Transverse colon (tissue), 4 donors: Measurements from ENCODE around the gene LMNTD2.

Experiments
- EP300 ChIP-seq: sonication (generic); formaldehyde crosslinking; IDR thresholded peaks from one replicate; pipeline ENCODE4 v1.6.1; 2017; ENCODE audit warnings: antibody characterized with exemption, low read depth
- POLR2A ChIP-seq: fragments of 450-650 bp; IDR thresholded peaks from one replicate; pipeline ENCODE4 v1.6.1; 2016; ENCODE audit warnings: antibody characterized with exemption, mild to moderate bottlenecking, moderate library complexity
- POLR2AphosphoS5 ChIP-seq, 3 donors: sonication (generic); formaldehyde crosslinking; IDR thresholded peaks; one replicate each; pipeline ENCODE4 v1.6.1; 2016; ENCODE audit warnings: antibody characterized with exemption in 3 of 3
- TF ChIP-seq, protein P1 (sequence below), 5 experiments: fragments of 200-600 bp in 3 of 5; fragments of 450-650 bp in 2 of 5; sonication (generic) in 3 of 5; IDR thresholded peaks; 1 replicate in 2 of 5; 2 replicates in 3 of 5; pipeline ENCODE4 v1.5.1; 2016 to 2017; ENCODE audit warnings: antibody characterized with exemption in 5 of 5, inconsistent platforms in 3 of 5, mild to moderate bottlenecking in 2 of 5, moderate library complexity in 1 of 5

DNA sequence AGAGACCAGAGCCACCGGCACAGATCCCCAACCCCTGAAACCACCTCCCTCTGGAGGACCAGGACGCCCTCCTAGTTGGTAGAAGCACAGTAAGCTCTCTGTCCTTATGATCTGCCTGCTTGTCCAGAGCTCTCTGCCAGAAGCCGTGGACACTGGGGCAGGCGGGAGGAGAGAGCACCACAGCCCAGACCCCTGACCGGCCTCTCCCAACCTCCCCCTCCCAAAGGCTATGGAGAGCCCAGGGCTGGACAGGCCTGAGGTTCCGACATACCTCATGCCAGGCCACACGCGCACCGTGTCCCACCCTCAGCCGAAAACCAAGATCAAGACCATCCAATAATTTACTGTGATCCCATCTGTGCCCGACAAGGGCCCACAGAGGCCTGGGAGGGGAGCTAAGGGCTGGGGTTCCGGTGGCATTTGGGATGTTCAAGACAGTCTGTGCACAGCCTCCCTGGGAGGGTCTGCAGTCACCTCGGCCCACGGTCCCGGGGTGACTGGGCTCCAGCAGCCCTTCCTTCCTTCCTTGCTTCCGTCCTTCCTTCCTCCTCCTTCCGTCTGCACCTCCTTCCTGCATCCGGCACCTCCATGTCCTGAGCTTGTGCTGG, 28.5 kb downstream of the LMNTD2 start:
- TF ChIP-seq, protein P1, sequence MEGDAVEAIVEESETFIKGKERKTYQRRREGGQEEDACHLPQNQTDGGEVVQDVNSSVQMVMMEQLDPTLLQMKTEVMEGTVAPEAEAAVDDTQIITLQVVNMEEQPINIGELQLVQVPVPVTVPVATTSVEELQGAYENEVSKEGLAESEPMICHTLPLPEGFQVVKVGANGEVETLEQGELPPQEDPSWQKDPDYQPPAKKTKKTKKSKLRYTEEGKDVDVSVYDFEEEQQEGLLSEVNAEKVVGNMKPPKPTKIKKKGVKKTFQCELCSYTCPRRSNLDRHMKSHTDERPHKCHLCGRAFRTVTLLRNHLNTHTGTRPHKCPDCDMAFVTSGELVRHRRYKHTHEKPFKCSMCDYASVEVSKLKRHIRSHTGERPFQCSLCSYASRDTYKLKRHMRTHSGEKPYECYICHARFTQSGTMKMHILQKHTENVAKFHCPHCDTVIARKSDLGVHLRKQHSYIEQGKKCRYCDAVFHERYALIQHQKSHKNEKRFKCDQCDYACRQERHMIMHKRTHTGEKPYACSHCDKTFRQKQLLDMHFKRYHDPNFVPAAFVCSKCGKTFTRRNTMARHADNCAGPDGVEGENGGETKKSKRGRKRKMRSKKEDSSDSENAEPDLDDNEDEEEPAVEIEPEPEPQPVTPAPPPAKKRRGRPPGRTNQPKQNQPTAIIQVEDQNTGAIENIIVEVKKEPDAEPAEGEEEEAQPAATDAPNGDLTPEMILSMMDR (IDR thresholded peaks at IDR 0.05) = no peak
- TF ChIP-seq EP300 = no peak
- TF ChIP-seq POLR2AphosphoS5 (IDR thresholded peaks at IDR 0.05) = no peak
- TF ChIP-seq POLR2A = no peak
